H9 (cell line): ENCODE data around the gene BRD9. TPM values are rescaled to one million over a fixed set of nuclear protein-coding genes. Genes with fewer than 3 reads are reported as not detected.

Experiments
- DNase-seq: peaks from one replicate; pipeline ENCODE4 v3.0.0-alpha.2; 2017
- H2AFZ ChIP-seq: one replicate; pipeline ENCODE4 v1.6.1; 2013; ENCODE audit warnings: mild to moderate bottlenecking, low read length, control low read depth, moderate library complexity
- H2AK5ac ChIP-seq: 2 replicates; pipeline ENCODE4 v1.6.1; 2013; ENCODE audit warnings: low read length, control low read depth, mixed read lengths; ENCODE audit not compliant: insufficient read length
- H2BK120ac ChIP-seq: one replicate; pipeline ENCODE4 v1.6.1; 2013; ENCODE audit warnings: low read depth, mild to moderate bottlenecking, low read length, control low read depth, inconsistent platforms; ENCODE audit not compliant: poor library complexity, severe bottlenecking
- H2BK12ac ChIP-seq: 2 replicates; pipeline ENCODE4 v1.6.1; 2013; ENCODE audit warnings: low read length, control low read depth, mixed read lengths, low read depth; ENCODE audit not compliant: insufficient read length
- H2BK15ac ChIP-seq: 2 replicates; pipeline ENCODE4 v1.6.1; 2013; ENCODE audit warnings: low read depth, low read length, control low read depth
- H2BK20ac ChIP-seq: one replicate; pipeline ENCODE4 v1.6.1; 2013; ENCODE audit warnings: low read depth, mild to moderate bottlenecking, low read length, control low read depth, inconsistent platforms; ENCODE audit not compliant: poor library complexity, severe bottlenecking
- H2BK5ac ChIP-seq: 2 replicates; pipeline ENCODE4 v1.6.1; 2013; ENCODE audit warnings: low read length, control low read depth, mixed read lengths; ENCODE audit not compliant: insufficient read length
- H3K14ac ChIP-seq: 2 replicates; pipeline ENCODE4 v1.6.1; 2013; ENCODE audit warnings: low read length, control low read depth; ENCODE audit not compliant: insufficient read depth
- H3K18ac ChIP-seq: 2 replicates; pipeline ENCODE4 v1.6.1; 2013; ENCODE audit warnings: low read depth, mild to moderate bottlenecking, mixed read lengths, low read length, control low read depth; ENCODE audit not compliant: insufficient read length
- H3K23ac ChIP-seq: 2 replicates; pipeline ENCODE4 v1.6.1; 2013; ENCODE audit warnings: low read length, control low read depth, mixed read lengths, low read depth; ENCODE audit not compliant: insufficient read length
- H3K23me2 ChIP-seq: 2 replicates; pipeline ENCODE4 v1.6.1; 2013; ENCODE audit warnings: low read depth, mild to moderate bottlenecking, mixed read lengths, low read length, control low read depth; ENCODE audit not compliant: insufficient read length, poor library complexity, severe bottlenecking
- H3K27ac ChIP-seq: 2 replicates; pipeline ENCODE4 v1.5.1; 2013; ENCODE audit warnings: low read length, control low read depth, mixed read lengths, low read depth; ENCODE audit not compliant: insufficient read length
- H3K27me3 ChIP-seq: 2 replicates; pipeline ENCODE4 v1.6.1; 2013; ENCODE audit warnings: low read length, control low read depth, inconsistent platforms; ENCODE audit not compliant: insufficient read depth
- H3K4ac ChIP-seq: 2 replicates; pipeline ENCODE4 v1.6.1; 2013; ENCODE audit warnings: low read depth, mild to moderate bottlenecking, control low read depth, inconsistent platforms, low read length, moderate library complexity
- H3K4me1 ChIP-seq: 2 replicates; pipeline ENCODE4 v1.6.1; 2013; ENCODE audit warnings: low read length, control low read depth, inconsistent platforms; ENCODE audit not compliant: insufficient read depth
- H3K4me2 ChIP-seq: 2 replicates; pipeline ENCODE4 v1.6.1; 2013; ENCODE audit warnings: low read length, control low read depth, mixed read lengths; ENCODE audit not compliant: insufficient read length, insufficient read depth
- H3K56ac ChIP-seq: 2 replicates; pipeline ENCODE4 v1.6.1; 2013; ENCODE audit warnings: low read depth, mild to moderate bottlenecking, mixed read lengths, low read length, control low read depth; ENCODE audit not compliant: insufficient read length
- H3K79me1 ChIP-seq: 2 replicates; pipeline ENCODE4 v1.6.1; 2013; ENCODE audit warnings: low read depth, mild to moderate bottlenecking, moderate library complexity, low read length, control low read depth, inconsistent platforms; ENCODE audit not compliant: insufficient read depth, poor library complexity, severe bottlenecking
- H3K79me2 ChIP-seq: 2 replicates; pipeline ENCODE4 v1.6.1; 2013; ENCODE audit warnings: low read length, control low read depth, inconsistent platforms; ENCODE audit not compliant: insufficient read depth
- H3K9ac ChIP-seq: 2 replicates; pipeline ENCODE4 v1.6.1; 2013; ENCODE audit warnings: low read length, control low read depth, mixed read lengths; ENCODE audit not compliant: insufficient read length; ENCODE audit errors: extremely low read depth
- H3K9me3 ChIP-seq: one replicate; pipeline ENCODE4 v1.6.1; 2013; ENCODE audit warnings: low read depth, low read length, inconsistent platforms; ENCODE audit not compliant: control insufficient read depth
- H3T11ph ChIP-seq: one replicate; pipeline ENCODE4 v1.6.1; 2013; ENCODE audit warnings: mild to moderate bottlenecking, low read length, control low read depth, inconsistent platforms
- H4K20me1 ChIP-seq: one replicate; pipeline ENCODE4 v1.6.1; 2013; ENCODE audit not compliant: control insufficient read depth, insufficient read length, insufficient read depth
- H4K5ac ChIP-seq: 2 replicates; pipeline ENCODE4 v1.6.1; 2013; ENCODE audit warnings: low read depth, mild to moderate bottlenecking, mixed read lengths, low read length, control low read depth; ENCODE audit not compliant: insufficient read length
- H4K8ac ChIP-seq: replicated peaks from 2 replicates; pipeline ENCODE4 v1.6.1; 2013; ENCODE audit warnings: low read length, control low read depth, mixed read lengths, low read depth; ENCODE audit not compliant: insufficient read length
- H4K91ac ChIP-seq: 2 replicates; pipeline ENCODE4 v1.6.1; 2013; ENCODE audit warnings: low read depth, mild to moderate bottlenecking, moderate library complexity, mixed read lengths, low read length, control low read depth; ENCODE audit not compliant: insufficient read length
- H3K27ac Mint-ChIP-seq, 3 experiments: 2 replicates in 2 of 3; 3 replicates in 1 of 3; pipeline ENCODE4 v1.8.0; 2020 to 2021; ENCODE audit warnings: mixed read lengths in 3 of 3, mild to moderate bottlenecking in 1 of 3, moderate library complexity in 1 of 3
- H3K27me3 Mint-ChIP-seq: 2 replicates; pipeline ENCODE4 v1.8.0; 2021; ENCODE audit warnings: low read depth, mild to moderate bottlenecking, moderate library complexity, mixed read lengths
- H3K36me3 Mint-ChIP-seq, 3 experiments: 2 replicates in 2 of 3; 3 replicates in 1 of 3; pipeline ENCODE4 v1.8.0; 2020 to 2021; ENCODE audit warnings: low read depth in 3 of 3, mixed read lengths in 3 of 3; ENCODE audit not compliant: insufficient read depth in 1 of 3
- H3K4me1 Mint-ChIP-seq, 2 experiments: 2 replicates each; pipeline ENCODE4 v1.8.0; 2020; ENCODE audit warnings: mixed read lengths in 2 of 2
- H3K4me3 Mint-ChIP-seq, 2 experiments: 2 replicates in 1 of 2; 3 replicates in 1 of 2; pipeline ENCODE4 v1.8.0; 2020 to 2021; ENCODE audit warnings: mild to moderate bottlenecking in 2 of 2, mixed read lengths in 2 of 2, moderate library complexity in 1 of 2
- H3K9me3 Mint-ChIP-seq, 2 experiments: 2 replicates in 1 of 2; 3 replicates in 1 of 2; pipeline ENCODE4 v1.8.0; 2020; ENCODE audit warnings: mild to moderate bottlenecking in 2 of 2, mixed read lengths in 2 of 2, moderate library complexity in 1 of 2
- WGBS: extraction: QIAGEN DNeasy Blood & Tissue Kit; methylation state at CpG from one replicate; pipeline ENCODE4 v1.1.7; 2013; ENCODE audit warnings: missing lambda C conversion rate, low lambda C conversion rate, mixed read lengths; ENCODE audit not compliant: insufficient read length; ENCODE audit errors: extremely low coverage; 5-methylcytosine and 5-hydroxymethylcytosine counted together
- total RNA-seq: library from RNA; stranded (reverse); gene quantifications from 2 replicates; pipeline ENCODE4 v1.2.1, GENCODE V29; 2021
- TF ChIP-seq, protein P1 (sequence below): fragments of 200-600 bp; sonication (generic); conservative IDR thresholded peaks from 3 replicates; pipeline ENCODE4 v1.8.0; 2021; ENCODE audit warnings: antibody characterized with exemption, mild to moderate bottlenecking

BRD9 gene
- total RNA-seq, 1 experiment from 2014 or later = 70.5 TPM

DNA sequence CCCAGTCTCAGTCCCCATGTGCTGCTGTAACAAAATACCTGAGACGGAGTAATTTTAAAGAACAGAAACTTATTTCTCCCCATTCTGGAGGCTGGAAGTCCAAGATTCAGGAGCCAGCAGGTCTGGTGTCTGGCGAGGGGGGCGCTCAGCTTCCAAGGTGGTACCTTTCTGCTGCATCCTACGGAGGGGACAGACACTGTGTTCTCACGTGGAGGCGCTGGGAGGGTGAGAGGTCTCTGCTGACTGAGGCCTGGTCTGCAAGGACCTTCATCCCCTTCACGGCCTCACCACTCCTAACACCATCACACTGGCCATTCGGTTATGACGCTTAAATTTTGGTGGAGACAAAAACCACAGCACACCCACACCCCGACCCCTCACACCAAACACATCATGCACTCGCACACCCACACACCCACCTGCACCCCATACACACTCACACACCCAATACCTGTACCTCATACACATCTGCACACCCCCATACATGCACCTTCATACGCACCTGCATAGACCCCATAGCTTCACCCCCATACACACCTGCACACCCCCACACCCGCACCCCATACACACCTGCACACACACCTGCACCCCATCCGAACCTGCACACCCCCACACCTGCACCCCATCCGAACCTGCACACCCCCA lies 32.0 kb downstream of the BRD9 start:
- H3K4ac ChIP-seq = no peak overlapping the region
- H4K5ac ChIP-seq = no peak overlapping the region
- WGBS = 100% methylated on average over 2 of the region's 15 CpGs
- H3K79me1 ChIP-seq = no peaks in the 10 kb centered on the region
- no peak overlapping the region for H3K23ac ChIP-seq
- no peak overlapping the region for H3K14ac ChIP-seq
- H2BK5ac ChIP-seq = no peak overlapping the region
- H3T11ph ChIP-seq = no peak overlapping the region
- no peak overlapping the region for H3K4me2 ChIP-seq
- no peaks in the 10 kb centered on the region for H3K27me3 ChIP-seq
- no peak overlapping the region for H4K8ac ChIP-seq
- H3K9me3 Mint-ChIP-seq = no peaks in the 10 kb centered on the region
- no peaks in the 10 kb centered on the region for H3K79me2 ChIP-seq
- no peak overlapping the region for H3K56ac ChIP-seq
- no peak overlapping the region for H2BK15ac ChIP-seq
- no peak overlapping the region for H3K9ac ChIP-seq
- no peak overlapping the region for H4K91ac ChIP-seq
- no peaks in the 10 kb centered on the region for H3K9me3 ChIP-seq
- H2BK20ac ChIP-seq = no peak overlapping the region
- no peak overlapping the region for H2BK120ac ChIP-seq
- H2AFZ ChIP-seq = no peak overlapping the region
- peaks cover 2% of the 10 kb centered on the region for H4K20me1 ChIP-seq
- H3K18ac ChIP-seq = no peak overlapping the region
- no peaks in the 10 kb centered on the region for H3K4me1 Mint-ChIP-seq
- H3K23me2 ChIP-seq = no peaks in the 10 kb centered on the region
- no peaks in the 10 kb centered on the region; the same call in 1 of the 2 replicates for H3K27me3 Mint-ChIP-seq
- TF ChIP-seq, protein P1, sequence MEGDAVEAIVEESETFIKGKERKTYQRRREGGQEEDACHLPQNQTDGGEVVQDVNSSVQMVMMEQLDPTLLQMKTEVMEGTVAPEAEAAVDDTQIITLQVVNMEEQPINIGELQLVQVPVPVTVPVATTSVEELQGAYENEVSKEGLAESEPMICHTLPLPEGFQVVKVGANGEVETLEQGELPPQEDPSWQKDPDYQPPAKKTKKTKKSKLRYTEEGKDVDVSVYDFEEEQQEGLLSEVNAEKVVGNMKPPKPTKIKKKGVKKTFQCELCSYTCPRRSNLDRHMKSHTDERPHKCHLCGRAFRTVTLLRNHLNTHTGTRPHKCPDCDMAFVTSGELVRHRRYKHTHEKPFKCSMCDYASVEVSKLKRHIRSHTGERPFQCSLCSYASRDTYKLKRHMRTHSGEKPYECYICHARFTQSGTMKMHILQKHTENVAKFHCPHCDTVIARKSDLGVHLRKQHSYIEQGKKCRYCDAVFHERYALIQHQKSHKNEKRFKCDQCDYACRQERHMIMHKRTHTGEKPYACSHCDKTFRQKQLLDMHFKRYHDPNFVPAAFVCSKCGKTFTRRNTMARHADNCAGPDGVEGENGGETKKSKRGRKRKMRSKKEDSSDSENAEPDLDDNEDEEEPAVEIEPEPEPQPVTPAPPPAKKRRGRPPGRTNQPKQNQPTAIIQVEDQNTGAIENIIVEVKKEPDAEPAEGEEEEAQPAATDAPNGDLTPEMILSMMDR = no peak
- H2BK12ac ChIP-seq = no peak overlapping the region
- H3K4me3 Mint-ChIP-seq = no peak overlapping the region
- no peaks in the 10 kb centered on the region for H3K4me1 ChIP-seq
- DNase-seq = no peak
- no peak overlapping the region for H3K27ac ChIP-seq
- peak overlapping the region in 2 of 3 experiments; percentile 9 to 69; a peak in 2 of 7 replicates for H3K27ac Mint-ChIP-seq
- peaks cover 16 to 51% (median 27%) of the 10 kb centered on the region in 3 experiments for H3K36me3 Mint-ChIP-seq
- H2AK5ac ChIP-seq = no peak overlapping the region
